Osteoblast (primary cell): ENCODE measurements around the gene ZNRD2. TPM values are rescaled to one million over a fixed set of nuclear protein-coding genes. Genes with fewer than 3 reads are reported as not detected.

Source experiments
- DNase-seq: peaks from one replicate; pipeline ENCODE4 v3.0.0; 2011; ENCODE audit warnings: low spot score, mixed read lengths; ENCODE audit not compliant: insufficient read length; ENCODE audit errors: missing footprints
- H2AFZ ChIP-seq: 2 replicates; pipeline ENCODE4 v1.6.0; 2011; ENCODE audit warnings: mild to moderate bottlenecking, low read length
- H3K27ac ChIP-seq: 2 replicates; pipeline ENCODE4 v1.5.1; 2011; ENCODE audit warnings: mild to moderate bottlenecking, low read depth, low read length, moderate library complexity
- H3K27me3 ChIP-seq: 2 replicates; pipeline ENCODE4 v1.6.0; 2012; ENCODE audit warnings: mild to moderate bottlenecking, control low read depth, inconsistent platforms, low read length, moderate library complexity; ENCODE audit not compliant: insufficient read depth
- H3K36me3 ChIP-seq: 2 replicates; pipeline ENCODE4 v1.5.1; 2011; ENCODE audit warnings: mild to moderate bottlenecking, low read length, control low read depth, moderate library complexity; ENCODE audit not compliant: insufficient read depth
- H3K4me1 ChIP-seq: 2 replicates; pipeline ENCODE4 v1.5.1; 2011; ENCODE audit warnings: mild to moderate bottlenecking, low read length, control low read depth, moderate library complexity; ENCODE audit not compliant: insufficient read depth
- H3K4me2 ChIP-seq: 2 replicates; pipeline ENCODE4 v1.6.0; 2011; ENCODE audit warnings: mild to moderate bottlenecking, low read length; ENCODE audit not compliant: insufficient read depth
- H3K4me3 ChIP-seq: fragments of 200-600 bp; sonication (generic); 3 replicates; pipeline ENCODE4 v1.5.1; 2012; ENCODE audit warnings: mild to moderate bottlenecking, low read length, inconsistent platforms; ENCODE audit not compliant: insufficient read depth
- H3K79me2 ChIP-seq: 2 replicates; pipeline ENCODE4 v1.6.0; 2012; ENCODE audit warnings: mild to moderate bottlenecking, low read length, control low read depth, inconsistent platforms; ENCODE audit not compliant: insufficient read depth
- H3K9me3 ChIP-seq: 2 replicates; pipeline ENCODE4 v1.5.1; 2011; ENCODE audit warnings: low read depth, low read length, control low read depth
- H4K20me1 ChIP-seq: 2 replicates; pipeline ENCODE4 v1.6.0; 2012; ENCODE audit warnings: mild to moderate bottlenecking, low read length, control low read depth; ENCODE audit not compliant: insufficient read depth
- CTCF ChIP-seq: IDR thresholded peaks from 2 replicates; pipeline ENCODE4 v1.5.1; 2011; ENCODE audit warnings: mild to moderate bottlenecking, low read depth, low read length, moderate library complexity; ENCODE audit errors: extremely low read depth
- small RNA-seq: library from RNA; depleted of rRNA; stranded (forward); fragments of <200 nt; gene quantifications from one replicate; pipeline ENCODE3, GENCODE V24; 2012
- total RNA-seq: library from RNA; depleted of rRNA; stranded (reverse); fragments of >200 nt; gene quantifications from 2 replicates; pipeline ENCODE4 v1.2.3, GENCODE V29; 2012

The ZNRD2 gene
- total RNA-seq, 1 donor = 42.3 TPM

- Histone ChIP-seq H2AFZ (no peak overlapping the region), H3K4me1 (peaks cover 9% of the 10 kb centered on the region)
- no peak for DNase-seq
Measured at GRCh38 chr11:65619281-65619928, 49.1 kb downstream of the ZNRD2 start.

DNA sequence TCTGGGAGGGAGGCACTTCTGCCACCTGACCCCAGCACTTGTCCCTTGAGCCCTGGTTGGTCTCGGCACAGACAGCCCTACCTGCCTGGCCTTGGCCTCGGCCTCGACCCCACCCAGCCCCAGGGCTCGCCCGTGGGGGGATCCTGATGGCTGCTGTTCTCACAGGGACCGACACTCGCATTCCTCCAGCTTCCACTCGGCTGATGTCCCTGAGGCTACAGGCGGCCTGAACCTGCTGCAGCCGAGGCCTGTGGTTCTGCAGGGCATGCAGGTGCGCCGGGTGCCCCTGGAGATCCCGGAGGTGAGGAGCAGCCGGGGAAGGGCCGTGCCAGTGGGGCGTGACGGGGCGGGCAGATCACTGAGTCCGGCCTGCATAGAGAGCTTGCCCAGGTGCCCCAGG, 50.4 kb downstream of the ZNRD2 start:
- H3K79me2 ChIP-seq = peaks cover 51% of the 10 kb centered on the region
- DNase-seq = no peak
- TF ChIP-seq CTCF = no peak
- H3K27me3 ChIP-seq = no peaks in the 10 kb centered on the region
- H3K36me3 ChIP-seq = peaks cover 71% of the 10 kb centered on the region
- no peaks in the 10 kb centered on the region for H3K9me3 ChIP-seq
- H4K20me1 ChIP-seq = peaks cover 28% of the 10 kb centered on the region
- peaks cover 9% of the 10 kb centered on the region for H3K4me1 ChIP-seq
- no peak overlapping the region for H3K27ac ChIP-seq
- H2AFZ ChIP-seq = no peak overlapping the region
- no peak overlapping the region for H3K4me2 ChIP-seq
- H3K4me3 ChIP-seq = no peak overlapping the region

More at GRCh38 chr11:65619281-65619928, 49.1 kb downstream of the ZNRD2 start:
- H3K79me2 ChIP-seq = peaks cover 59% of the 10 kb centered on the region
- peaks cover 66% of the 10 kb centered on the region for H3K36me3 ChIP-seq
- no peak overlapping the region for H3K4me3 ChIP-seq
- no peaks in the 10 kb centered on the region for H3K27me3 ChIP-seq
- TF ChIP-seq CTCF = no peak
- peaks cover 28% of the 10 kb centered on the region for H4K20me1 ChIP-seq
- no peak overlapping the region for H3K4me2 ChIP-seq
- no peaks in the 10 kb centered on the region for H3K9me3 ChIP-seq
- no peak overlapping the region for H3K27ac ChIP-seq

DNA sequence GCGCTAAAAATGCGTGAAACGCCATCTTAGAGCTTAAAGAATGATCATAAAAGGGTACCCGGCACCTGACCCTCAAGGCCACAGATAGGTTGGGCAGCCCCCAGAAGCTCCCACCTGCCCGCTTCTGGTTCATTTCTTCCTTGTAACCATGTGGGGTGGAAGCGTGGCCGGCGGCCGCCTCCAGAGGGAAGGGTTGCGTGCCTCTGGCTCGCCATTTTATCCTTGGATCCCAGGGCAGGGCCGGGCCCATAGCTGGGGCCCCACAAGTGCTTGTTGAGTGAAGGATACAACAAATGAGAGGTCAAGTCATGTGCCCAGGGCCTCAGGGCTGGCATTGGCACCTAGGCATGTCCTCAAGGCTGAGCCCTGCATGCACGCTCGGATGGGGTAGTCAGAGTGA, 51.2 kb downstream of the ZNRD2 start:
- no peaks in the 10 kb centered on the region for H3K27me3 ChIP-seq
- H3K9me3 ChIP-seq = no peaks in the 10 kb centered on the region
- peaks cover 79% of the 10 kb centered on the region for H3K36me3 ChIP-seq
- no peak overlapping the region for H2AFZ ChIP-seq
- H3K27ac ChIP-seq = no peak overlapping the region
- peaks cover 25% of the 10 kb centered on the region for H4K20me1 ChIP-seq
- peaks cover 7% of the 10 kb centered on the region for H3K4me1 ChIP-seq
- H3K4me3 ChIP-seq = no peak overlapping the region
- DNase-seq = no peak
- no peak for TF ChIP-seq CTCF
- H3K79me2 ChIP-seq = peaks cover 44% of the 10 kb centered on the region
- no peak overlapping the region for H3K4me2 ChIP-seq

Small RNAs within 50 kb of the gene (small RNA-seq; reads per million reads assigned to genes)
- gene AP001362.1 = not detected

Other genes with a start within 250 kb of the ZNRD2 start
- gene DPF2, start 236.6 kb upstream of the ZNRD2 start, total RNA-seq = 44.2 and 48.1 TPM in 2 replicates
- gene TIGD3, start 215.7 kb upstream of the ZNRD2 start, total RNA-seq = not detected in 2 replicates
- 4.1 and 4.3 TPM in 2 replicates for gene SLC25A45, start 187.8 kb upstream of the ZNRD2 start, total RNA-seq
- 62.2 and 78.2 TPM in 2 replicates for gene FRMD8, start 183.8 kb upstream of the ZNRD2 start, total RNA-seq
- gene NEAT1, start 147.7 kb upstream of the ZNRD2 start, total RNA-seq = 818 and 1,122 TPM in 2 replicates
- 19,002 and 21,612 TPM in 2 replicates for gene MALAT1, start 71.4 kb upstream of the ZNRD2 start, total RNA-seq
- 109 and 115 TPM in 2 replicates for gene SCYL1, start 45.4 kb upstream of the ZNRD2 start, total RNA-seq
- gene LTBP3, start 12.1 kb upstream of the ZNRD2 start, total RNA-seq = 40.7 and 41.6 TPM in 2 replicates
- gene FAM89B, start 2.1 kb downstream of the ZNRD2 start, total RNA-seq = 31.5 and 36.2 TPM in 2 replicates
- gene EHBP1L1, start 5.6 kb downstream of the ZNRD2 start, total RNA-seq = 43.9 and 58.6 TPM in 2 replicates
- 0.29 TPM in 1 of 2 replicates, not detected in the other for gene KCNK7, start 25.3 kb downstream of the ZNRD2 start, total RNA-seq
- 19.4 and 21.4 TPM in 2 replicates for gene MAP3K11, start 43.7 kb downstream of the ZNRD2 start, total RNA-seq
- 26.5 and 27.9 TPM in 2 replicates for gene PCNX3, start 45.3 kb downstream of the ZNRD2 start, total RNA-seq
- gene SIPA1, start 67.6 kb downstream of the ZNRD2 start, total RNA-seq = 12.7 and 15.2 TPM in 2 replicates
- 29.2 and 31.8 TPM in 2 replicates for gene RELA, start 92.4 kb downstream of the ZNRD2 start, total RNA-seq
- gene KAT5, start 141.8 kb downstream of the ZNRD2 start, total RNA-seq = 37.4 and 44.2 TPM in 2 replicates
- 27.4 and 27.9 TPM in 2 replicates for gene RNASEH2C, start 150.3 kb downstream of the ZNRD2 start, total RNA-seq
- gene AP5B1, start 210.5 kb downstream of the ZNRD2 start, total RNA-seq = 15.3 and 18.1 TPM in 2 replicates
- gene OVOL1, start 216.6 kb downstream of the ZNRD2 start, total RNA-seq = not detected in 2 replicates